Measurements from ENCODE around the gene RPLP2.

DNA sequence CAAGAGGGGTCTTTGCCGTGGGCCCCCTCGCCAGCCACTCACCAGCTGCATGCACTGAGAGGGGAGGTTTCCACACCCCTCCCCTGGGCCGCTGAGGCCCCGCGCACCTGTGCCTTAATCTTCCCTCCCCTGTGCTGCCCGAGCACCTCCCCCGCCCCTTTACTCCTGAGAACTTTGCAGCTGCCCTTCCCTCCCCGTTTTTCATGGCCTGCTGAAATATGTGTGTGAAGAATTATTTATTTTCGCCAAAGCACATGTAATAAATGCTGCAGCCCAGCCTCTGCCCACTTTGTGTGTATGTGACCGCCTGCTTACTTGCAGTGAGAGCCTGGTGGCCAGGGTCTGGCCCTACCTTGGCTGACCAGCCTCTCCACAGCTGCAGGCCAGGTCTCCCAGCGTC is 15.2 kb downstream of the RPLP2 start:
- TF ChIP-seq EZH2phosphoT487 (IDR thresholded peaks at IDR 0.05; ENCODE audit: borderline replicate concordance, low read length) (no peak), CTCF (IDR thresholded peaks at IDR 0.05; ENCODE audit: low read depth, low read length, poor library complexity, severe bottlenecking) (no peak)

Measured in DOHH2 (cell line).